OCI-LY3 (cell line): Measurements from ENCODE around the gene BANP.

ENCODE experiments used
- H2AFZ ChIP-seq: fragments of 200-600, 300-600 bp; shearing (Covaris generic); 2 replicates; pipeline ENCODE4 v1.6.0; 2014; ENCODE audit warnings: antibody characterized with exemption, low read depth, low read length
- H3K27ac ChIP-seq: fragments of 200-600, 300-600 bp; sonication (generic); 2 replicates; pipeline ENCODE4 v1.5.1; 2014; ENCODE audit warnings: mild to moderate bottlenecking, low read length, moderate library complexity, mixed read lengths
- H3K27me3 ChIP-seq: fragments of 200-600, 300-600 bp; sonication (generic); 2 replicates; pipeline ENCODE4 v1.6.1; 2014; ENCODE audit warnings: low read depth, low read length, mixed read lengths
- H3K36me3 ChIP-seq: fragments of 200-600, 300-600 bp; sonication (generic); replicated peaks from 2 replicates; pipeline ENCODE3; 2014; ENCODE audit warnings: low read depth, low read length, mixed read lengths
- H3K4me1 ChIP-seq: fragments of 300-600, 200-600 bp; sonication (generic); 2 replicates; pipeline ENCODE4 v1.6.1; 2014; ENCODE audit warnings: low read length, mixed read lengths
- H3K4me2 ChIP-seq: fragments of 200-600, 300-600 bp; sonication (generic); 2 replicates; pipeline ENCODE4 v1.6.1; 2014; ENCODE audit warnings: low read length, mixed read lengths
- H3K4me3 ChIP-seq: fragments of 300-600, 200-600 bp; sonication (generic); 2 replicates; pipeline ENCODE4 v1.5.1; 2014; ENCODE audit warnings: antibody characterized with exemption, mild to moderate bottlenecking, low read length, moderate library complexity
- H3K79me2 ChIP-seq: fragments of 300-600, 200-600 bp; shearing (Covaris generic); 2 replicates; pipeline ENCODE4 v1.6.1; 2014; ENCODE audit warnings: mild to moderate bottlenecking, low read length, mixed read lengths
- H3K9ac ChIP-seq: fragments of 300-600, 200-600 bp; shearing (Covaris generic); 2 replicates; pipeline ENCODE4 v1.6.0; 2014; ENCODE audit warnings: mild to moderate bottlenecking, low read length, moderate library complexity
- H3K9me3 ChIP-seq: fragments of 200-600, 300-600 bp; shearing (Covaris generic); 2 replicates; pipeline ENCODE4 v1.6.1; 2014; ENCODE audit warnings: low read length, mixed read lengths; ENCODE audit not compliant: insufficient read depth
- H4K20me1 ChIP-seq: fragments of 200-600, 300-600 bp; sonication (generic); 2 replicates; pipeline ENCODE4 v1.6.1; 2016; ENCODE audit warnings: low read length, mixed read lengths; ENCODE audit not compliant: insufficient read depth
- EZH2phosphoT487 ChIP-seq: fragments of 200-600 bp; shearing (Covaris generic); IDR thresholded peaks from 2 replicates; pipeline ENCODE4 v1.6.1; 2018; ENCODE audit warnings: antibody characterized with exemption, mixed run types, low read depth
- TF ChIP-seq, protein P1 (sequence below): fragments of 200-600, 300-600 bp; sonication (generic); IDR thresholded peaks from 2 replicates; pipeline ENCODE4 v1.5.1; 2014; ENCODE audit warnings: antibody characterized with exemption, low read length, low read depth

Gene BANP

DNA sequence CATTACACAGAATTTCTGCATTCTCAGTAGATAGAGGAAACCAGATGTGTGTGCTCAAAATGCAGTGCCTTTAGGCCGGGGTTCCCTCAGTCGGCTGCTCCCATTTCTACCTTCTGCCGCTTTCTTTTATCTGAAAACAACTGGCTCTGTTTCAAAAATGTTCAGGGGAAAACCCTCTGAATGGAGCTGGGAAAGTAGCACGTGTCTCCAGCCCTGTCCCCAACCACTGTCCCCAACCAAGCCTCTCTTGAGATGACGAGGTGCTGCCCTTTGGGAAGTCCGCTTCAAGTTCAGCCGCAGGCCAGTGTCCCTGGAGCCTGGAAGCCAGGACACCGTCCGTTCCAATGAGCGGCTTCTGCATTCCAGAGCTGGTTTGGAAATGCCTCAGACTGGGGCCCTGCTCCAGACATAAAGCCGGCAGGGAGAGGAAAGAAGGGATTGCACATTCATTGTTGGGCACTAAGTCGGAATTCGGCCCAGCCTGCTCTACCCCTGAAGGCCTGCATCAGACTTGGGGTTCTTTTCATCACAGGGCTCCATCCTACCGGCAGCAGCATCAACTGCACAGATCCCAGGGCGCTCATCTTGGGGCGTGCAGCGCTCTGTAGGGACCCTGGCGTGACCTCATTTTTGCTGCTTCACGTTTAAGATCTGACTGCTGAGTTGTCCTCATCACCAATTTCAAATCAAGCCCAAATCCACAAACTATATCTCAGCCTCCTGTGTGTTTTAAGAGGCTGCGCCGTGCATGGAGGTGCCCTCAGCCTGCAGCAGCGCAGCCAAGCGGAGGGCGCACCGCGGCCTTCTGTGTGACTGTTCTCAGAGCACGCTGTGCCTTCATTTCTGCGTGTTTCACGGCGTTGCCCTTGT is 111.3 kb downstream of the BANP start:
- H2AFZ ChIP-seq = no peak overlapping the region
- H3K27ac ChIP-seq = no peak overlapping the region
- H3K4me3 ChIP-seq = no peak overlapping the region
- no peak overlapping the region for H3K9ac ChIP-seq
- TF ChIP-seq, protein P1, sequence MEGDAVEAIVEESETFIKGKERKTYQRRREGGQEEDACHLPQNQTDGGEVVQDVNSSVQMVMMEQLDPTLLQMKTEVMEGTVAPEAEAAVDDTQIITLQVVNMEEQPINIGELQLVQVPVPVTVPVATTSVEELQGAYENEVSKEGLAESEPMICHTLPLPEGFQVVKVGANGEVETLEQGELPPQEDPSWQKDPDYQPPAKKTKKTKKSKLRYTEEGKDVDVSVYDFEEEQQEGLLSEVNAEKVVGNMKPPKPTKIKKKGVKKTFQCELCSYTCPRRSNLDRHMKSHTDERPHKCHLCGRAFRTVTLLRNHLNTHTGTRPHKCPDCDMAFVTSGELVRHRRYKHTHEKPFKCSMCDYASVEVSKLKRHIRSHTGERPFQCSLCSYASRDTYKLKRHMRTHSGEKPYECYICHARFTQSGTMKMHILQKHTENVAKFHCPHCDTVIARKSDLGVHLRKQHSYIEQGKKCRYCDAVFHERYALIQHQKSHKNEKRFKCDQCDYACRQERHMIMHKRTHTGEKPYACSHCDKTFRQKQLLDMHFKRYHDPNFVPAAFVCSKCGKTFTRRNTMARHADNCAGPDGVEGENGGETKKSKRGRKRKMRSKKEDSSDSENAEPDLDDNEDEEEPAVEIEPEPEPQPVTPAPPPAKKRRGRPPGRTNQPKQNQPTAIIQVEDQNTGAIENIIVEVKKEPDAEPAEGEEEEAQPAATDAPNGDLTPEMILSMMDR = no peak
- no peak for TF ChIP-seq EZH2phosphoT487
- H4K20me1 ChIP-seq = no peaks in the 10 kb centered on the region
- H3K4me1 ChIP-seq = peaks cover 4% of the 10 kb centered on the region; the same call in 1 of the 2 replicates
- H3K79me2 ChIP-seq = no peaks in the 10 kb centered on the region
- peaks cover 6% of the 10 kb centered on the region for H3K36me3 ChIP-seq
- H3K9me3 ChIP-seq = no peaks in the 10 kb centered on the region
- H3K27me3 ChIP-seq = no peaks in the 10 kb centered on the region
- no peak overlapping the region for H3K4me2 ChIP-seq

DNA sequence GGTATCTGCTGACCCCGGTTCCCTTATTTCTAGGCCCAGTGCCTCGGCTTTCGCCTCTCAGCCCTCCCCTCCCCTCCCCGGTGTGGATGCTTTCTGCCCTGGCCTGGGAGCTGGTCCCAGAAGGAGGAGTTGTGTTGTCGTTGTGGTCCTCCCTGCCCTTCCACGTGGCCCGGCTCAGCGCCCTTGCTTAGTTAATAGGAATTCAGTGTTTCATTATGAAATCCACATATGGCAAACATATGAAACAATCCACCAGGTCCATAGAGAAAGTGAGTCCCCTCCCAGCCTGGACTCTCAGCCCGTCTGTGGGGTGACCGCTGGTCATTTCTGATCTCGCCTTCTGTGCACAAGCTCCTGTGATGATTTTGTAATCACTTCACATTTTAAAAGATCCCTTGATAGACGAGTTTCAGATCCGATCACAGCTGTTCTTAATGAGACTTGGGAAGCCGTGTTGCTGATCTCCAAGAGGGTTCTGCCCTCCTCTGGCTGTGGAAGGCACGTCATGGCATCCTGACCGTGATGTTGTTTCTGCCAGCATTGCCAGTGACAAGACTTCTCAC is 112.1 kb downstream of the BANP start:
- Histone ChIP-seq H3K27ac (no peak overlapping the region), H3K4me3 (no peak overlapping the region), H3K9me3 (no peaks in the 10 kb centered on the region), H4K20me1 (no peaks in the 10 kb centered on the region), H3K79me2 (no peaks in the 10 kb centered on the region), H3K4me1 (peaks cover 9% of the 10 kb centered on the region), H3K36me3 (peaks cover 6% of the 10 kb centered on the region), H3K4me2 (no peak overlapping the region), H3K9ac (no peak overlapping the region), H3K27me3 (no peaks in the 10 kb centered on the region), H2AFZ (no peak overlapping the region)
- TF ChIP-seq, protein P1 = no peak
- no peak for TF ChIP-seq EZH2phosphoT487

DNA sequence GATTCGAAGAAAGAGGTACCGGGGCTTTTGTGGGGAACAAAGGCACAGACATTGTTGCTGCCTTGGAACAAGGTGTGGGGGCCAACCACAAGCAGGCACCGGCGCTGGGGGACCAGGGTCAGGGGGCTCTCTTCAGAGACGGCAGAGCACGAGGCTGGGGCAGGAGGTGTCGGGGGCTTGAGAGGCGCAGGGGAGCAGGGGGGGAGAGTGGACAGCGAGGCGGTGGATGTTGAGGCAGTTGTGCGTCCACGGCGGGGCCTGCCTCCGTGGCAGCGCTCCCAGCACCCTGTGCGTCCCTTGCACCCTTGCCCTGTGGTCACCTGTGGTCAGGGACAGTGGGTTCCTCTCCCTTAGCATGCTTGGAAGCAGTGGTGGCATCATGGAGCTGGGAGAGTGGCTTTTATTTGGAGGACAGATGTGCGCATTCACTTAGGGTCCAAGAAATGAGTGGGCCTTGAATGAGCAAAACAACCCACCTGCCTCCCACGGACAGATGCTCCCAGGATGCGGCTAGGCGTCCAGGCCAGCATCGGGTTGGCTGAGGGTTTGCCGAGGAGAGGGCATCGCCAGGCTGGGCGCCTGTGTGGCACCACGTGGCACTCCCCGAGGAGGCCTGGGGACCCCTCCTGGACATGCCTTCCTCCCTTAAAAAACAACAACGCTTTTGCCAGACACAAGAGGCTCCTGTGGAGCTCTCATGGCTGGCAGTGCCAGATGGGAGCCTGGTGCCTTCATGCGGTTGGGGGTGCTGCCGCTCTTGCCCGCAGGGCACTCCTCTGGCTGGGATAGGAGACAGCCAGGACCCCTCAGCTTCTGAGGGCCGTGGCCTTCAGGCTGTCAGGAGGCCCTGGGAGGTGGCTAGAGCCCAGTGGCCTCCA is 113.0 kb downstream of the BANP start:
- no peak for TF ChIP-seq EZH2phosphoT487
- TF ChIP-seq, protein P1 = no peak
- H3K27me3 ChIP-seq = no peaks in the 10 kb centered on the region
- H2AFZ ChIP-seq = no peak overlapping the region
- no peaks in the 10 kb centered on the region for H3K9me3 ChIP-seq
- no peak overlapping the region for H3K27ac ChIP-seq
- H4K20me1 ChIP-seq = no peaks in the 10 kb centered on the region
- H3K4me3 ChIP-seq = no peak overlapping the region
- peaks cover 18% of the 10 kb centered on the region for H3K4me1 ChIP-seq
- H3K36me3 ChIP-seq = peaks cover 6% of the 10 kb centered on the region
- no peaks in the 10 kb centered on the region for H3K79me2 ChIP-seq
- H3K4me2 ChIP-seq = no peak overlapping the region
- H3K9ac ChIP-seq = no peak overlapping the region
